Activated effector memory CD4-positive, alpha-beta T cell treated with anti-CD3 and anti-CD28 coated beads, Interleukin-2, amount 50 U/mL, for 16 hours (primary cell): ENCODE data around the gene AMIGO3.
A peak's percentile ranks its signal among the peaks of the same experiment; 100 is the strongest.
"Not testable (repeated sequence)": the region's sequence is repeated elsewhere in the genome, so short reads cannot be mapped to it uniquely, and the experiment has no call there.

Source experiments
- DNase-seq: peaks from one replicate; pipeline ENCODE4 v3.0.0-alpha.2; 2020

Gene AMIGO3

DNA sequence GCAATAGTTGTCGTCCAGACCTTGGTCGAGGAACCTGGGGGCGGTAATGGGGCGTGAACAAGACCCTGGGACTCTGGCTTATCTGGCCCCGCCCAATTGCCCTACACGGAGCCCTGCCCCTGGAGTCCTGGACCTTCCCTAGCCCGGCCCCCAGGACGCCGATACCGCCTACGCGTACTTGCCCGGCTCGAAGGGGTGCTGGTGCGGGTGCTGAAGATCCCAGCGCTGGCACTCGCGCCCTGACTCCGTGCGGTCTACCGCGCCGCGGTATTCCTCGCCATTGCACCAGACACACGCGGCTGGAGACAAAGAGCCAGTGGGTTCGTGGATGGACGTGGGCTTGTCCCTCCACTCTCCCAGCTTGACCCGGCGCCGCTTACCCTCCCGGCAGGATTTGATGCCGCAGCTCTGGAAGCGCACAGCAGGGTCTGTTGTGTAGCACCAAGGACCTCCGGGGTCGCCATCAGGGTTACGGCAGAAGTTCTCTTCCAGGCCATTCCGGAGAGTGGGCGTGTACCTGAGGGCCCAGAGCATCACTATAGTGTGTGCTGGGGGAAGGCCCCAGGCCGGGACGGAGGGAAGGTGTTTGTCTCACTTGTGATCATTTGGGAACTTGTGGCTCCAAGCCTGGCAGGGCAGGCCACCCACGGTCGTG, 32.6 kb downstream of the AMIGO3 start:
- peak; percentile 82 for DNase-seq

DNA sequence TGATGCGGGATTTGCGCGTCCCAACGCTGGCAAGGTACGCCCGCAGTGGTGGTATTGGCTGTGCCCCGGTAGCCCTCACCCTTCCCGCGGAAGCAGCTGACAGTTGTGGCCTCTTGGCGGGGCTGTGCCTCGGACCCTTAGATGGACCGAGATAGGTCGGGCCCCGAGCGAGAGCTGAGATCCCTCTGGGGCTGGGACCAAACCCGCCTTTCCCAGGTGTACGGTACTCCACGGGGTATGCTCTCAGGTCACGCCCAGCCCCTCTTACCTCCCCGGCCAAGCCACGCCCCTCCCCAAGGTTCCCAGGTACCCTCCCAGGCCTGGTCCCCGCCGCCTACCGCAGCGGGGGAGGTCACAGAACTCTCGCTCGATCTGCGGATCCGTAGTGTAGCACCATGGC, 33.1 kb downstream of the AMIGO3 start:
- peak; percentile 75 for DNase-seq

DNA sequence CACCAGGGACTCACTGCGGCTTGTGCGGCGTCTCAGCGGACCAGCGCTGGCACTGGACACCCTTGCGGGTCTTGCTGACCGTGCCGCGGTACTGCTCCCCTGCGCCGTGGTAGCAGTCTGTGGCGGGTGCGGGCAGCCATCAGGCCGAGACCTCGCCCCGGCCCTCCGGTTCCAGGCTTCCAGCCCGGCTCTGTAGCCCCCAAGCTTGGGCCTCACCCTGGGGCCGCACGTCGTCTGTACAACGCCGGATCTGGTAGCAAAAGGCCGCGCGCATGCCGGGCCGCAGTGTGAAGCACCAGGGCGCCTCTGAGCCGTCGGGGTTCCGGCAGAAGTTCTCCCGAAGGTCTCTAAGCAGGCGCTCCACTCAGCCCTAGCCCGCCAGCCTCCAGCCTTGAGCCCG, 33.6 kb downstream of the AMIGO3 start:
- not testable (repeated sequence) for DNase-seq

DNA sequence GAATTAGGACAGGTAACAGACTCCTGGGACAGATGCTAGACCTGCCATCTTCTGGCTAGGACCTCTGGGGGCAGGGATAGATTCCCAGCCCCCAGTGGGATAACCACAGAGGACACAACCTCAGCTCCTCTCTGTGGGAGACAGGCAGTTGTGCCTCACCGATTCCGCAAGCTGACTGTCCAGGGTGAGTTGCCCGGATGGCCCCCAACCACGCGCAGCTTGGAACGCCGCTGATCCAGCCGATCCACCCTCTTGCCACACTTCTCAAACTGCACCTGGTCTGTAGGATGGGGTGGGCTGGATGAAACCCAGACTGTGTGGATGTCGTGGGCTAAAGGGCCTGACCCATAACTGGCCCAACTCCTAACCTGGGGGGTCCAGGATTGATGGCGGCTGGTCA, 34.4 kb downstream of the AMIGO3 start:
- not testable (repeated sequence) for DNase-seq

DNA sequence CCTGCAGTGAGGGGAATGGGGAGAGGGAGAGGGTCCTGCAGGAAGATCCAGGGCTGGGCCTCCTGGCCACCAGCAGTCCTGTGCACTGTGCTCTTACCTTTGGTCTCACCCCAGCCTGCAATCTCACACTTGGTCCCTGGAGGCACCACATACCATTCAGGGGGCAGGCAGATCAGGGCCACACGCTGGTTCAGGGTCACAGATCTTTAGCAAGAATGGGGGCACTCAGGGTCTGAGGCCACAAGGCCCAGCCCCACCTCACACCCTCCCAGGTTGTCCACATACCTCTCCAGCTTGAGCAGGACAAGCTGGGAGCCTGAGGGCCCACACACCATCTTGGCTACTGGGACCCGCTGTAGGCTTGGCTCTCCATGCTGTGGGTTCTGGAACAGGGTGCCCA, 35.0 kb downstream of the AMIGO3 start:
- not testable (repeated sequence) for DNase-seq

DNA sequence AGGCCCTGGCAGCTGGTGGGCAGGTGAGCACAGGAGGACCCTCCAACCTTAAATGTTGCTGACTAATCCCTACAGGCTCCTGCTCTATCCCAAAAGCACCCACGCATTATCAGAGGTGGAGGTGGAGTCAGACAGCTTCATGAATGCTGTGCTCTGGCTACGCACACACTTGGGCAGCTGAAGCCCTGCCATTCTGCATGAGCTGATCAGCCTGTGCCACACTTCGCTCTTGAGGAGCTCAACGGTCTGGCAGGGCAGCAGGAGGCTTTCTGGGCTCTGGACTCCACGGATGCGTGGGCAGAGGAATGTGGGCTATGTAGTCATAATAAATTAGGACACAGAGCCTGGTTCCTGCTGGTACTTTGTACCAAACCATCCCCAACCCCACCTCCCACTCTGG, 36.3 kb downstream of the AMIGO3 start:
- DNase-seq: no peak

DNA sequence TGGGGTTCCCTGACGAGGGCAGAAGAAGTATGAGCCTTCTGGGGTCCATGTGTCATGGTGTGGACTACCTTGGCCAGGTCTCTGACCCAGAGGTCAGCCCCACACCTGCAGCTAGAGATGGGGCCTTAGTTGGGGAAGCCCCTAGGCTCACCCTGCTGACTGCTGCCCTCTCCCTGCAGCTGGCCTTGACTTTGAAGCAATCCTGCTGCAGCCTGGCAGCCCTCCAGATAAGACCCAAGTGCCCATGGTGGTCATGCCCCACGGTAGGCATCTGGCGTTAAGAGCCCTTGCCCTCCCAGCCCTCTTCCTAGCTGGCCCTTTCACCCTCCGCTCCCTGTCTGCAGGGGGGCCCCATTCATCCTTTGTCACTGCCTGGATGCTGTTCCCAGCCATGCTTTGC, 37.9 kb downstream of the AMIGO3 start:
- no peak for DNase-seq

DNA sequence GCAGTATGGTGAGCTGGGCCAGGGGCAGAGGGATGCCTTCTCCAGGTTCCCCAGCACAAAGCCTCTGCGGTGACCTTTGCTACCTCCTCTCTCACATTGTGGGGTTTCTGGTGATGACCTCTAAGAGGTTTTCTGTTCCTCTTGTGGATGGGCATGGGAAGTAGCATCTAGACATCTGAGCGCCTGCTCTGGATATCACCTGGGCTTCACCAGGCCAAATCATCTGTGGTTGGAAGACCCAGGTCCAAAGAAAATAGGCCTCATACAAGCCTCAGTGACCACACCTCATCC, 38.3 kb downstream of the AMIGO3 start:
- DNase-seq: no peak

DNA sequence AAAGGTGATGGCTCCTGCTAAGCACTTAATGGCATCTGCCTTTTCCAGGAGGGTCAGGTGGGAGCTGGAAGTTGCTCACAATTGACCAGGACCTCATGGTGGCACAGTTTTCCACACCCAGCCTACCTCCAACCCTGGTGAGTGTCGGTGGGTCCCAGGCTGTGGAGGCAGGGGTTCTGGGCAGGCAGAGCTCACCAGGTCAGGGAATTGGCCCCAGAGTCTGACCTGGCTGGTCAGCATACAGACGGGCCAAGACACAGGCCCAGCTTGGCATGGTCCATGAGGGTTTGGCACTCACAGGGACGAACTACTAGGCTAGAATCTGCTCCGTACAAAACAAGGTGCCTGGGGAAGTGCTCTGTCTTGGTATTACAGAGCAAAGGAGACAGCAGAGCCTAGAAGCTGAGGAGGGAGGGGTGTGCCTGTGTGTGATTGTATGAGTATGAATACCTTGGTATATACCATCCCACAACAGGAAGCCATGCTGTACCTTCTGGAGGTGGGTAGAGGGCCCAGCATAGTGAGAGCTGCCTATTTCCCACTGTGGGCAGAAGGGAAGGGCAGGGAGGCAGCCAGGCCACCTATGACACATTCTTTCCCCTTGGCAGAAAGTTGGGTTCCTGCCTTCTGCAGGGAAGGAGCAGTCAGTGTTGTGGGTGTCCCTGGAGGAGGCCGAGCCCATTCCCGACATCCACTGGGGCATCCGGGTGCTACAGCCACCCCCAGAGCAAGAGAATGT, 38.8 kb downstream of the AMIGO3 start:
- no peak for DNase-seq

DNA sequence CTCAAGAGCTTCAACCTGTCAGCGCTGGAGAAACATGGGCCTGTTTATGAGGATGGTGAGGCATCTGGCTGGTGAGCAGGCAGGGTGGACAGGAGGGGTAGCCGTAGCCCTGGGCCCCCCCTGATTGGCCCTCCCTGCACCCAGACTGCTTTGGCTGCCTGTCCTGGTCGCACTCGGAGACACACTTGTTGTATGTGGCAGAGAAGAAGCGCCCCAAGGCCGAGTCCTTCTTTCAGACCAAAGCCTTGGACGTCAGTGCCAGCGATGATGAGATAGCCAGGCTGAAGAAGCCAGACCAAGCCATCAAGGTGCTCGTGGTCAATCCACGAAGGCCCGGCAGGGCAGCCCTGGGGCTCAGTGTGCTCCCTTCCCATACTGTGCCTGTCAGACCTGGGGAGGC, 43.6 kb downstream of the AMIGO3 start:
- DNase-seq: no peak

DNA sequence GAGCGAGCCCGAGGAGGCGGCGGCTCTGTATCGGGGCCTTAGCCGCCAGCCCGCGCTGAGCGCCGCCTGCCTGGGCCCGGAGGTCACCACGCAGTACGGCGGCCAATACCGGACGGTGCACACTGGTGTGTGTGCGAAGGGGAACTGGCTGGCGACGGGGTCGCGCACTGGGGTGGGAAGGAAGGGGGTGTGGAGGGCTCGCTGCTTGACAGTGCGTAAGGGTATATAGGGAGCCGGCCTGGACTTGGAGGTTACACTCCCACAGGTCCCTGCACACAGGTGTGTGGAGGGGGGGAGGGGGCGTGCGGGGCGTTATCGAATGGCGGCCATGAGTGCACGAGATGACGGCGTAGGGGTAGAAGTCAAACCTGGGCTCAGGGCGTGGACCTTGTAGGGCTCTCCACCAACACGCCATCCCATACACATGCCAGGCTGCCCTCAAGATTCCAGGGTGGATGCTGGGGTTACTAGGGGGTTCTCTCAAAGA, 44.9 kb downstream of the AMIGO3 start:
- no peak for DNase-seq

DNA sequence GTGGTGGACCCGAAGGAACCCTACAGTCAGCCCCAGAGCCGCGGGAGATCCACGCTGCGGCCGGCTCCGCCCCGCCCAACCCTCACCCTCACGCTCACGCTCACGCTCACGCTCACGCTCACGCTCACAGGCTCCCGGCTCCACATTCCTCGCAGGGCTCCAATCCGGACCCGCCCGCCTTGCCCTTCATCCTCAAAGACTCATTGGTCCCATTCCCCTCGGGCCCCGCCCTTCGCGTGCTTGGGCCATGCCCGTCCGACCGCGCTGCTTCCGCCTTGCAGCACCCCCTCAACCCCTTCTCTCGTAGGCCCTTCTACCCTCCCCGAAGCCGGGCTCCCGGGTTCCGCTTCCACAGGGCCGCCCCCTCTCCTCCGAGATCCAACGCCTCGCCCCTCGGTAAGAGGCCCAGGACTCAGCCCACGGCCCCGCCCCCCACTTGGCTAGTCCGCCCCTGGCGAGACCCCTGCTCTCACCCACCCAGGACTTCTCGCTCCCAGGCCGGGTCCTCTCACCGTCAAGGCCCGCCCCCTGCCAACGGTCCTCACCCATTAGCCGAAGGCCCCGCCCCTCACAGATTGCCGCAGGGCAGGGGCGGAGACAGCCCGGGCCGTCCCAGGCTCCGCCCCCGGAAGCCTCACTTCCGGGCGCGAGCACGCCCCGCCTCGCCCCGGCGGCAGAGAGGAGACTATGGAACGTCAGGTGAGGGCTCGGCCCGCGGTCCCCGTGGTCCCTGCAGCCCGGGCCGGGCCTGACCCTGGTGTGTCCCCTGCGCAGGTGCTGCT, 45.6 kb downstream of the AMIGO3 start, which contains the start of gene APEH:
Gene APEH (plus strand): TSS at position 637 of the 782 bp plus-strand sequence. CDS start 51 bp downstream, at position 688.
- peak; percentile 99 for DNase-seq

DNA sequence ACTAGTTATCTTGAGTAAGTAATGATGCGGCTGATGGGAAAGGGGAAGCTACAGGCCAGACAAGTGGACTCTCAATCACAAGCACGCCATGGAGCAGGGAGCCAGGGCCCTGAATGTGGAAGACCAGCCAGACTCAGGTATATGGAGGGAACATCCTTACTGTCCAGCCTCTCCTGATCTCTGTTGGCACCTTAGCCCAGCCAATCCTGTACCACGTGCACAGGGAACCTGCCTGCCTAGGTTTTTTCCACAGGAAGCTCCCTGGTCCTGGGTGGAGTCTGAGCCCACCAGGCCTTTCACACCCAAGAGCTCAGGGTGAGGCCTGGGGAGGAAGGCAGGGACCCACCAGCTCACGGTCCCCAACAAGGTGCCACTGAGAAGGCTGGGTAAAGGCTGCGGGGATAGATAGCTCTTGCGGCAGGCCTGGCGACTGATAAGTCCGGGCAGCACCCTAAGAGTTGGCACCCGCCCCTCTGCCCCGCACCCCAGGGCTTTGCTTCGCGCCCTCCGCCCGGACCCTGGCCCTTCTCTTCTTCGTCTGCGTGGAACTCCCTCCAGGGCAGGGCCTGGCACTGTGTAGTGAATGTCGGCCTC, 46.3 kb downstream of the AMIGO3 start:
- no peak for DNase-seq

DNA sequence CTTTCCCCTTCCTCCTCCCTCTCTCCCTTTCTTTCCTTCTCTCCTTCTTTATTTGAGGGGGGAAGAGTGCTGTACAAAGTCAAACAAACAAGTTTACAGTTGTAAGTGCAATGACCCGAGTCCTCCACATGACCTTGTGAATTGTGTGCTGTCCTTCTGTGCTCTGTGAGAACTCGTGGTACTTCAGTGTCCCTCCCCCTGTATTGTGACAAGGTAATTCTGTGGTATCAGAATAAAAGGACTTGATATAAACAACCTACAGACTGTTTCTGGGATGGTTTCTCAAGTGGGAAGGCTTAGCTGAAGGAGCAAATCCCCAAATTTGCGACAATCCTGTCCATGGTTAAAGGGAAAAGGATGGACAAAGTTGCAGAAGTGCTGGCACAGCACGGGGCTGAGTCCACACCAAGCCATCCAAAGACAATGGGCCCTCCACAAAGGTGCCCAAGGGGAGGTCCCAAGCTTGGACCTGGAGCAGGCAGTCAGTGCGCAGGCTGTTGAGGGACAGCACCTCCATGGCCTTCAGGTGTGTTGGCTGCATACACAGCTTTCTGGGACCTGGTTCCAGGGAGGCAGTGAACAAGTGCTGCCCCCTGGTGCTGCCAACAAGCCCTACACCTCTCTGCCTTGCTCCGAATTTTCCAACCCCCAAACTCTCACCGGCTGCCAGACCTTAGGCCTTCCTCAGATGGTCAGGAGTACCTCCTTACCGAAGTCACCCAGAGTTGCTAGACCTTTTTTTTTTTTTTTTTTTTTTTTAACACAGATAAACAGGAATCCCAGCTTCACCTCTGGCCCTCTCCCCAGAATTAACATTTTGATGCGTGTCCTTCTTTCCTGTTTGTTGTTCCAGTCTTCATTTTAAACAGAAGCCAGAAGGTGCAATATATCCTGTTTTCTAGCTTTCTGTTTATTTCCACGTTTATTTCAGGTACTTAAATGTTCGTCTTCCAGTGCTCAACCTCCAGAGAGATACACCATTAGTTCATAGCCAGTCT, 47.9 kb downstream of the AMIGO3 start:
- DNase-seq: peak; percentile 90

DNA sequence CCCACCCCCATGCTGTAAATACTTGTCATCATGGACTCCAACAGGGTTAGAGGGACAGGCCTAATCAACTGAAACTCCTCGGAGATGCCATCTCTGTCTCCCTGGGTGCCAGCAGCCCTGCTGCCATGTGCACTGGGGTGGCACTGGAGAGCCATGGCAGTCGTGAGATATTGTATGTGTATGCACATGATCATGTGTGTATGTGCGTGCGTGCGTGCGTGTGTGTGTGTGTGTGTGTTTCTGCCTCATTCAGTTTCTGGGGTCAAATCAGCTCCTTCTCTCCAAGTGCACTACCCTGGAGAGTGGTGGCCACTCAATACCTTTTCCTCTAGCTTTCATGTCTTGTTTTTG, 48.6 kb downstream of the AMIGO3 start:
- DNase-seq: no peak

DNA sequence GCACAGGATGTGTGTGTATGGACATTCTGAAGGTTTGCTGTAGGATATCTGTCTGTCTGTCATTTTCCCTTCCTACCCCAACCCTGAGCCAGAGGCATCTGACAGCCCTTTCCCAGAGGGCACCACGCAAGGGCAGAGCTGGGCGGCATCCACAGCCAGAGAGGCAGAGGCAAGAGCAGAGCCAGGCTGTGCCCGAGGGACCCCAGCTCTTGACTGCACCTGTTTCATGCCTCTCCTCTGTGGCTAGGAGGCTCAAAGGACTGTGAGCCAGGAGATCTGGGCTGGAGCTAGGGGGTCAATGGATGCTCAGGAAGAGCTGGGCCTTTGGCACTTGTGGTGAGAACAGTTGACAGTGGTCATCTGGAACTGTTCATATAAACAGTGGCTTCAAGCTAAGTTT, 50.1 kb downstream of the AMIGO3 start:
- no peak for DNase-seq

DNA sequence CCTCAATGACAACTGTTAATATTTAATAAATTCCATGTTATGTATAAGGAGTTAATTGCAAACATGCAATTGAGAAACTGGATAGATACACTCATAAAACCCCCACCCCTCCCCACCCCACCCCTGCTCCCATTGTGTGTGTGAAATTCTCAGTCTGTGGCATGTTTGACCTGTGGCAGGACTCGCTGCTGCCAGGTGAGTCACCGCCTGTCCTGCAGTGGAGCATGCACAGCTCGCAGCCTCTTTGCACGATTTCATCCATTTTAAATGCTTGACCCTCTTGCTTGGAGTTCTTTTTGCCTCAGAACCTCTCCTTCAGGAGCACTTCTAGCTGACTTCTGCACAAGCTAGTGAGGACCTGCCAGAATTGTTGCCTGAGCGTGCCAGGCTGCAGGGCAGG, 50.6 kb downstream of the AMIGO3 start:
- DNase-seq: no peak

DNA sequence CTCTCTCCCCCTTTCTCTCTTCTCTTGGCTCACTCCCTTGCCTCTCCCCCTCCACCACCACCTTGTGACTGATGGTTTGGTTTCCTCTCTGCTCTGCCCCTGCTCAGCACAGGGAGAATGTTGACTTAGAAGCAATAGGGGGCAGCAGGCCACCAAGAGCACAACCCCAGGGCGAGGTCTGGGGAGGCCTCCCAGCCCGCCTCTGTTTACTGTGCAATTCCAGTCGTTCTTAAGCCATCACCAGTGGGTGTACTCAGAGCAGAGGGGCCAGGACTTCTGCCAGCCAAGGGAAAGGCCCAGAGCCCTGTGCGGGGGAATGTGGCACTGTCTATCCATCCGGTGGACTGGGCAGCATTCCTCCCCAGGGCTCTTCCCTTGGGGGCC, 51.1 kb downstream of the AMIGO3 start:
- DNase-seq: no peak

DNA sequence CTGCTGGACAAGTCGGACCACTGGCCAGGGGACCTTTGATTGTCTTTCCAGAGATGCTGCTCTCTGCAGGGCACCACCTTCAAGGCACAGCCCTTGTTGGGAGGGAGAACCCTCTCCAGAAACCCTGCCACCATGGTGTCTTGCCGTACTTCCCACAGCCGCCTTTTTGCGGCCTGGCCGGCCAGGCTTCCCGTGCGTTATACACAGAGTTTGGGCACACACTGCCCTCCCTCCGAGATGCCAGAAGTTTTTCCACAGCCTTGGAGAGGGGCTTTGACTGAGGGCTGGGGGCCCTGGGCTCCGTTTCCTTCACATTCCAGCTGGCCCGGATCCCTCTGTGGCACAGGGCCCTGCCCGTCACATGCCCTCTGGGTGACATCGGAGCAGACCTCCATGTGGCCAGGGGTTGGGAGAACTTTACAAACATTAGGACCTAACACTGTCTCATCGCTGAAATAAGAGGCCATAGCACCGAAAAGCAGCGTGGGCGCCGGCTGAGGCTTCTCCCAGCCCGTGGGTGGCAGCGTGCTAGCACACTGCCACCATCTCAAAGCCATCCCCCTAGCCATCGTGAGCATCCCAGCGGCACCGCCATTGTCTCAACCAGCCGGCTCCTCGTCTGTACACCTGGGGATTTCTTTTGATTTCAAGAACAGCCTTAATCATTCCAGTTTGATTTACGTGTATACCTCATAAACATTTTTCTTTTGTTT, 51.6 kb downstream of the AMIGO3 start:
- DNase-seq: no peak
